AG20443 (cell line): ENCODE measurements around the gene NPTN.
"Not testable (repeated sequence)": the region's sequence is repeated elsewhere in the genome, so short reads cannot be mapped to it uniquely, and the experiment has no call there.

Experiments
- DNase-seq: peaks from one replicate; pipeline ENCODE4 v3.0.0; 2012; ENCODE audit warnings: low spot score, mixed read lengths

Gene NPTN

GRCh38 chr15:73600413-73601335 is 32.5 kb downstream of the NPTN start:
- no peak for DNase-seq

- DNase-seq: no peak
Measured at GRCh38 chr15:73599934-73600333, 33.3 kb downstream of the NPTN start.

- DNase-seq: peak; percentile 63
Measured at GRCh38 chr15:73598530-73599160, 34.5 kb downstream of the NPTN start.

- DNase-seq: no peak
Measured at GRCh38 chr15:73597036-73597638, 36.1 kb downstream of the NPTN start.

GRCh38 chr15:73596174-73596573 is 37.0 kb downstream of the NPTN start:
- DNase-seq: peak; percentile 20

- DNase-seq: no peak
Measured at GRCh38 chr15:73594109-73594508, 39.1 kb downstream of the NPTN start.

- DNase-seq: no peak
Measured at GRCh38 chr15:73593304-73594074, 39.7 kb downstream of the NPTN start.

GRCh38 chr15:73590263-73590662 is 42.9 kb downstream of the NPTN start:
- no peak for DNase-seq

- no peak for DNase-seq
Measured at GRCh38 chr15:73589766-73590165, 43.4 kb downstream of the NPTN start.

- no peak for DNase-seq
Measured at GRCh38 chr15:73585871-73586654, 47.1 kb downstream of the NPTN start.

- DNase-seq: no peak
Measured at GRCh38 chr15:73584699-73585420, 48.3 kb downstream of the NPTN start.

- DNase-seq: no peak
Measured at GRCh38 chr15:73583544-73583943, 49.6 kb downstream of the NPTN start.

GRCh38 chr15:73582851-73583379 is 50.3 kb downstream of the NPTN start:
- no peak for DNase-seq

- no peak for DNase-seq
Measured at GRCh38 chr15:73578026-73578425, 55.2 kb downstream of the NPTN start.

- DNase-seq: not testable (repeated sequence)
Measured at GRCh38 chr15:73577593-73577992, 55.6 kb downstream of the NPTN start.

GRCh38 chr15:73575636-73576247 is 57.4 kb downstream of the NPTN start:
- no peak for DNase-seq

GRCh38 chr15:73573572-73573971 is 59.6 kb downstream of the NPTN start:
- peak; percentile 58 for DNase-seq

GRCh38 chr15:73573037-73573436 is 60.2 kb downstream of the NPTN start:
- DNase-seq: no peak

- DNase-seq: no peak
Measured at GRCh38 chr15:73572296-73572695, 60.9 kb downstream of the NPTN start.

GRCh38 chr15:73571346-73571745 is 61.8 kb downstream of the NPTN start:
- DNase-seq: no peak
